ENCODE data around the gene CDKL2. TPM values are rescaled to one million over a fixed set of nuclear protein-coding genes. Genes with fewer than 3 reads are reported as not detected.
A peak's percentile ranks its signal among the peaks of the same experiment; 100 is the strongest.

Gene CDKL2
- polyA plus RNA-seq, 2 of the 4 experiments (the other 2 are of a cell fraction), result 0.84 to 2.1 TPM

- H3K4me3 ChIP-seq, result no peak overlapping the region
- CTCF ChIA-PET, result interaction anchor here (0.5 to 0.6 kb wide), 2 partner anchors 31 to 211 kb away, joined by 4 read pairs; no protein-coding TSS in a partner anchor
- no peaks in the 10 kb centered on the region for H3K4me1 ChIP-seq
- 82% methylated on average over 1 of the region's 1 CpG for WGBS (ENCODE audit: missing lambda C conversion rate)
- H3K4me2 ChIP-seq, result no peak overlapping the region
- H3K27ac ChIP-seq, result no peak overlapping the region
- FAIRE-seq (no peak), DNase-seq (ENCODE audit: low read depth in 1 of 2, low spot score in 1 of 2) (no peak), ATAC-seq (peak in 1 of 2 experiments; percentile 35; a peak in 1 of 6 replicates)
- POLR2A ChIA-PET, result no interaction called here
- H3K9me3 ChIP-seq, result no peaks in the 10 kb centered on the region
- no peak for TF ChIP-seq FOSL2 (IDR thresholded peaks at IDR 0.05)
- no peak for TF ChIP-seq FOSL2 (CRISPR knock-in tag; IDR thresholded peaks at IDR 0.05)
These were observed 6.8 kb upstream of the CDKL2 start for GRCh38 chr4:75637176-75637575.

- TF ChIP-seq EHF (CRISPR knock-in tag; IDR thresholded peaks at IDR 0.05) (no peak), FOSL2 (IDR thresholded peaks at IDR 0.05) (no peak), FOSL2 (CRISPR knock-in tag; IDR thresholded peaks at IDR 0.05) (no peak), HMGXB4 (CRISPR knock-in tag; IDR thresholded peaks at IDR 0.05; ENCODE audit: borderline replicate concordance) (no peak)
- POLR2A ChIA-PET, result no interaction called here
- H3K4me1 ChIP-seq, result 0 out of 3 replicates have a peak, but pooled peaks cover 4% of the 10 kb centered on the region
- no peaks in the 10 kb centered on the region for H3K9me3 ChIP-seq
- CTCF ChIA-PET, result no interaction called here
- H3K27ac ChIP-seq, result no peak overlapping the region
- ATAC-seq (no peak), DNase-seq (ENCODE audit: low read depth in 1 of 2, low spot score in 1 of 2) (no peak), FAIRE-seq (no peak)
- WGBS (ENCODE audit: missing lambda C conversion rate), result 95% methylated on average over 2 of the region's 2 CpGs
- H3K4me3 ChIP-seq, result no peak overlapping the region
- H3K4me2 ChIP-seq, result no peak overlapping the region
These were observed 4.6 kb upstream of the CDKL2 start for GRCh38 chr4:75634951-75635350.

GRCh38 chr4:75634281-75634680 is 4.0 kb upstream of the CDKL2 start:
- Histone ChIP-seq H3K27ac (no peak overlapping the region), H3K4me2 (no peak overlapping the region), H3K4me3 (no peak overlapping the region), H3K4me1 (0 out of 3 replicates have a peak, but pooled peaks cover 4% of the 10 kb centered on the region), H3K9me3 (no peaks in the 10 kb centered on the region)
- ATAC-seq (no peak), FAIRE-seq (no peak), DNase-seq (ENCODE audit: low read depth in 1 of 2, low spot score in 1 of 2) (no peak)
- no peak for TF ChIP-seq MAZ (IDR thresholded peaks at IDR 0.05; ENCODE audit: borderline replicate concordance, low read depth, low read length)
- TF ChIP-seq KDM1A (IDR thresholded peaks at IDR 0.05; ENCODE audit: low read depth), result no peak
- TF ChIP-seq GATA3 (IDR thresholded peaks at IDR 0.05; ENCODE audit: borderline replicate concordance), result no peak
- TF ChIP-seq ZSCAN20 (CRISPR knock-in tag; IDR thresholded peaks at IDR 0.05), result no peak
- no peak for TF ChIP-seq ZFP36 (IDR thresholded peaks at IDR 0.05; ENCODE audit: borderline replicate concordance, partially characterized antibody)
- no peak for TF ChIP-seq HDAC2 (IDR thresholded peaks at IDR 0.05)
- TF ChIP-seq SREBF2 (IDR thresholded peaks at IDR 0.05), result no peak
- no peak for TF ChIP-seq RCOR1 (IDR thresholded peaks at IDR 0.05; ENCODE audit: low read depth, low read length)
- TF ChIP-seq ATOH8 (CRISPR knock-in tag; IDR thresholded peaks at IDR 0.05; ENCODE audit: low read depth), result no peak
- TF ChIP-seq NPAS2 (CRISPR knock-in tag; IDR thresholded peaks at IDR 0.05; ENCODE audit: borderline replicate concordance), result no peak
- no peak for TF ChIP-seq KDM5A (IDR thresholded peaks at IDR 0.05)
- no peak for TF ChIP-seq FOXS1 (CRISPR knock-in tag; IDR thresholded peaks at IDR 0.05)
- no peak for TF ChIP-seq BCL3 (IDR thresholded peaks at IDR 0.05)
- TF ChIP-seq HEYL (CRISPR knock-in tag; IDR thresholded peaks at IDR 0.05), result no peak
- TF ChIP-seq NR3C1 (IDR thresholded peaks at IDR 0.05), result no peak
- CTCF ChIA-PET, result no interaction called here
- 50% methylated on average over 3 of the region's 3 CpGs for WGBS (ENCODE audit: missing lambda C conversion rate)
- POLR2A ChIA-PET, result no interaction called here
